ENCODE data around the gene OSBP2.
"Not testable (repeated sequence)": the region's sequence is repeated elsewhere in the genome, so short reads cannot be mapped to it uniquely, and the experiment has no call there.

Gene OSBP2

DNA sequence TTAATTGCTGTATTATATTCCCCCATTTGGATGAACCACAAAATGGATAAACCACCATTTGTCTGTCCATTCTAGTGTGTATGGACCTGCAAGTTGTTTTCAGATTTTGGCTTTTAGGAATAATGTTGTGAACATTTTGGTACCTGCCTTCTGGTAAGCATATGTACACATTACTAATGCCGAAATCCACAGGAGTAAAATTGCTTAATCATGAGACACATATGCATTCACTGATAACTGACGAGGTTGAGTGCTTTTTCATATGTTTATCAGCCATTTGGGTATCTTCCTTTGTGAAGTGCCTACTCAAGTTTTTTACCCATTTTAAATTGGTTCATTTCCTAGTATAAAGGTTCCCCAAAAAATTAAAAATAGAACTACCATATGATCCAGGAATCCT, 34.2 kb downstream of the OSBP2 start:
- Histone ChIP-seq H3K27me3 (ENCODE audit: low read depth, low read length) (peaks cover 19% of the 10 kb centered on the region), H3K36me3 (replicated peaks; ENCODE audit: low read depth, low read length) (no peaks in the 10 kb centered on the region)
- TF ChIP-seq, protein P1, sequence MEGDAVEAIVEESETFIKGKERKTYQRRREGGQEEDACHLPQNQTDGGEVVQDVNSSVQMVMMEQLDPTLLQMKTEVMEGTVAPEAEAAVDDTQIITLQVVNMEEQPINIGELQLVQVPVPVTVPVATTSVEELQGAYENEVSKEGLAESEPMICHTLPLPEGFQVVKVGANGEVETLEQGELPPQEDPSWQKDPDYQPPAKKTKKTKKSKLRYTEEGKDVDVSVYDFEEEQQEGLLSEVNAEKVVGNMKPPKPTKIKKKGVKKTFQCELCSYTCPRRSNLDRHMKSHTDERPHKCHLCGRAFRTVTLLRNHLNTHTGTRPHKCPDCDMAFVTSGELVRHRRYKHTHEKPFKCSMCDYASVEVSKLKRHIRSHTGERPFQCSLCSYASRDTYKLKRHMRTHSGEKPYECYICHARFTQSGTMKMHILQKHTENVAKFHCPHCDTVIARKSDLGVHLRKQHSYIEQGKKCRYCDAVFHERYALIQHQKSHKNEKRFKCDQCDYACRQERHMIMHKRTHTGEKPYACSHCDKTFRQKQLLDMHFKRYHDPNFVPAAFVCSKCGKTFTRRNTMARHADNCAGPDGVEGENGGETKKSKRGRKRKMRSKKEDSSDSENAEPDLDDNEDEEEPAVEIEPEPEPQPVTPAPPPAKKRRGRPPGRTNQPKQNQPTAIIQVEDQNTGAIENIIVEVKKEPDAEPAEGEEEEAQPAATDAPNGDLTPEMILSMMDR (IDR thresholded peaks at IDR 0.05; ENCODE audit: low read depth, low read length), result no peak
- TF ChIP-seq EZH2phosphoT487 (IDR thresholded peaks at IDR 0.05; ENCODE audit: low read depth), result no peak

DNA sequence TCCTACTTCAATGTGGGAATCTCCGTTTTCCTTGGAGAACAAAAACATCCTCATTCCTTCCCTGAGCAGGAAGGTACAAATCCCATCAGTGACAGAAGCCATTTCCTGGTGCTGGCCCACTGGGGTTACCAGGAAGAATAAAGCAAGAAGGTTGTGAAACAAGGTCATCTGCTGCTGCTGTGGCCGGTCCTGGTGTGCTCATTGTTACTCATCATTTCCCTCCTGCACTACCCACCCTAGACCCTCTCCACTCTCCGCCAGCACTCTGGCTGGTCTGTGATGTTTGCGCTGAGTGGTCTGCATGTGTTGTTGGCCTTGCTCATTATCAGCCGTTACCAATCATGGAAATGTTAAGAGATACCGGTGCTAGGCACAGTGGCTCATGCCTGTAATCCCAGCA, 37.0 kb downstream of the OSBP2 start:
- H3K4me3 ChIP-seq (ENCODE audit: low read length), result no peak overlapping the region
- H2AFZ ChIP-seq (ENCODE audit: low read depth, low read length), result no peak overlapping the region
- H3K27ac ChIP-seq (ENCODE audit: low read length), result no peak overlapping the region
- H3K4me1 ChIP-seq (ENCODE audit: low read length), result 0 out of 2 replicates have a peak, but pooled peaks cover 2% of the 10 kb centered on the region
- H3K9me3 ChIP-seq (ENCODE audit: insufficient read depth, low read length), result no peaks in the 10 kb centered on the region
- no peaks in the 10 kb centered on the region for H3K36me3 ChIP-seq (replicated peaks; ENCODE audit: low read depth, low read length)
- no peak overlapping the region for H3K9ac ChIP-seq (ENCODE audit: low read length)
- H4K20me1 ChIP-seq (ENCODE audit: insufficient read depth, low read length), result no peaks in the 10 kb centered on the region
- H3K79me2 ChIP-seq (ENCODE audit: low read length), result no peaks in the 10 kb centered on the region
- no peak overlapping the region for H3K4me2 ChIP-seq (ENCODE audit: low read length)
- TF ChIP-seq EZH2phosphoT487 (IDR thresholded peaks at IDR 0.05; ENCODE audit: low read depth), result no peak
- peaks cover 24% of the 10 kb centered on the region for H3K27me3 ChIP-seq (ENCODE audit: low read depth, low read length)

More for the DNA sequence above, 34.2 kb downstream of the OSBP2 start:
- Histone ChIP-seq H3K9ac (ENCODE audit: low read length) (no peak overlapping the region), H3K4me1 (ENCODE audit: low read length) (0 out of 2 replicates have a peak, but pooled peaks cover 2% of the 10 kb centered on the region), H3K4me2 (ENCODE audit: low read length) (no peak overlapping the region), H2AFZ (ENCODE audit: low read depth, low read length) (no peak overlapping the region), H3K27ac (ENCODE audit: low read length) (no peak overlapping the region), H4K20me1 (ENCODE audit: insufficient read depth, low read length) (no peaks in the 10 kb centered on the region), H3K4me3 (ENCODE audit: low read length) (no peak overlapping the region), H3K9me3 (ENCODE audit: insufficient read depth, low read length) (no peaks in the 10 kb centered on the region), H3K79me2 (ENCODE audit: low read length) (no peaks in the 10 kb centered on the region)

DNA sequence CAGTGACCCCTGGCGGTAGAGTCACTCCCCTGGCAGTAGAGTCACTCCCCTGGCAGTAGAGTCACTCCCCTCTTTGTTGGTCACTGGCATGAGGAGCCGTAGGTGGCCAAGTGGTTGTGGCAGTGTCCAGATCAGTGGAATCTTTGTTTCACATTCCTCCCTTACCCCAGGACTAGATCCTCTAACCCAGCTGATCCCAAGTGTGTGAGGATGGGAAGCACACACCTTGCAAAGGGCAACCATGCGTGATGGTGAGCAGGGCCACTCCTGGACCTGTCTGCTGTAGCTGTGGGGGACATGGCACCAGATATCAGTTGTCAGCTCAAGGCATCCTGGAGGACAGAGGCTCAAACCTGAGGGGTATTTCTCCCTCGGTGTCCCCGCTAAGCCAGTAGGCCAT, 37.8 kb downstream of the OSBP2 start:
- H4K20me1 ChIP-seq (ENCODE audit: insufficient read depth, low read length), result no peaks in the 10 kb centered on the region
- no peak overlapping the region for H3K4me3 ChIP-seq (ENCODE audit: low read length)
- TF ChIP-seq, protein P1 (IDR thresholded peaks at IDR 0.05; ENCODE audit: low read depth, low read length), result no peak
- no peak for TF ChIP-seq EZH2phosphoT487 (IDR thresholded peaks at IDR 0.05; ENCODE audit: low read depth)
- H2AFZ ChIP-seq (ENCODE audit: low read depth, low read length), result no peak overlapping the region
- H3K79me2 ChIP-seq (ENCODE audit: low read length), result no peaks in the 10 kb centered on the region
- H3K9me3 ChIP-seq (ENCODE audit: insufficient read depth, low read length), result no peaks in the 10 kb centered on the region
- H3K4me1 ChIP-seq (ENCODE audit: low read length), result 0 out of 2 replicates have a peak, but pooled peaks cover 2% of the 10 kb centered on the region
- no peak overlapping the region for H3K27ac ChIP-seq (ENCODE audit: low read length)
- no peaks in the 10 kb centered on the region for H3K36me3 ChIP-seq (replicated peaks; ENCODE audit: low read depth, low read length)
- H3K27me3 ChIP-seq (ENCODE audit: low read depth, low read length), result peaks cover 17% of the 10 kb centered on the region
- no peak overlapping the region for H3K9ac ChIP-seq (ENCODE audit: low read length)
- H3K4me2 ChIP-seq (ENCODE audit: low read length), result no peak overlapping the region

DNA sequence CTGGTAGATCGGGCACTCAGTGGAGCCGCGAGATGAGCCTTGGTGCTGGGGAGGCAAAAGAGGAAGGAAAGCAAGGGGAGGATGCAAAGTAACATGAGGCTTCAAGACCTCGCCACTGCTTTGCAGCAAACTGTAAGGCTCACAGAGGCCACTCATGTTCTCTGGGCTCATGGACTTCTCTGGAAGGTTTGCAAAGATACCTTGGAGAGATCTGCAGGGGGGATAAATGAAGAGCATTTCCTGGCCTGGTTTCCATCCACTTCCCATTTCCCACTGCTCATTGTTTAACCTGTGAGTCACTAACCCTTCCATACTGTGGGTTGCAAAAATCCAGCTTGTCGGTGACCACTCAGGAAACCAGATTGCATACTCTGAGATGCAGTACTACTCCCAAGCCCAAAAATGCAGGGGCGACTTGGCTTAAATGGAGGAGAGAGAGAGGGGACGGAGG, 38.5 kb downstream of the OSBP2 start:
- peak overlapping the region; percentile 42 for H2AFZ ChIP-seq (ENCODE audit: low read depth, low read length)
- H3K4me2 ChIP-seq (ENCODE audit: low read length), result peak overlapping the region; percentile 4; the same call in 1 of the 2 replicates
- no peaks in the 10 kb centered on the region for H3K36me3 ChIP-seq (replicated peaks; ENCODE audit: low read depth, low read length)

DNA sequence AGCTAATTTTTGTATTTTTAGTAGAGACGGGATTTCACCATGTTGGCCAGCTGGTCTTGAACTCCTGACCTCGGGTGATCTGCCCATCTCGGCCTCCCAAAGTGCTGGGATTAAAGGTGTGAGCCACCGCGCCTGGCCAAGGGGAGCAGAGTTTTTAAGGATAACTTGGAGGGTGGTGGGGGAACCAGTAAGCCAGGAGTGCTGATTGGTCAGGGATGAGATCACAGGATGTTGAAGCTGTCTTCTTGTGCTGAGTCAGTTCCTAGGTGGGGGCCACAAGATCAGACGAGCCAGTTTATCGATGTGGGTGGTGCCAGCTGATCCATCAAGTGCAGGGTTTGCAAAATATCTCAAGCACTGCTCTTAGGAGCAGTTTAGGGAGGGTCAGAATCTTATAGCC, 45.3 kb downstream of the OSBP2 start:
- H3K9me3 ChIP-seq (ENCODE audit: insufficient read depth, low read length); H4K20me1 ChIP-seq (ENCODE audit: insufficient read depth, low read length); H3K36me3 ChIP-seq (replicated peaks; ENCODE audit: low read depth, low read length); H3K79me2 ChIP-seq (ENCODE audit: low read length): not testable (repeated sequence)
- Histone ChIP-seq H3K27me3 (ENCODE audit: low read depth, low read length) (peaks cover 31% of the 10 kb centered on the region), H3K9ac (ENCODE audit: low read length) (peak overlapping the region; percentile 1; the same call in 1 of the 2 replicates), H3K4me3 (ENCODE audit: low read length) (peak overlapping the region; percentile 9; the same call in 1 of the 2 replicates), H3K4me2 (ENCODE audit: low read length) (peak overlapping the region; percentile 48), H3K27ac (ENCODE audit: low read length) (peak overlapping the region; percentile 17), H2AFZ (ENCODE audit: low read depth, low read length) (peak overlapping the region; percentile 29; the same call in 1 of the 2 replicates), H3K4me1 (ENCODE audit: low read length) (peaks cover 46% of the 10 kb centered on the region)

More for the DNA sequence above, 38.5 kb downstream of the OSBP2 start:
- 0 out of 2 replicates have a peak, but pooled peaks cover 2% of the 10 kb centered on the region for H3K4me1 ChIP-seq (ENCODE audit: low read length)
- no peaks in the 10 kb centered on the region for H4K20me1 ChIP-seq (ENCODE audit: insufficient read depth, low read length)
- H3K27ac ChIP-seq (ENCODE audit: low read length), result no peak overlapping the region
- no peaks in the 10 kb centered on the region for H3K9me3 ChIP-seq (ENCODE audit: insufficient read depth, low read length)
- no peaks in the 10 kb centered on the region for H3K79me2 ChIP-seq (ENCODE audit: low read length)
- H3K9ac ChIP-seq (ENCODE audit: low read length), result no peak overlapping the region
- H3K4me3 ChIP-seq (ENCODE audit: low read length), result no peak overlapping the region
- peaks cover 17% of the 10 kb centered on the region for H3K27me3 ChIP-seq (ENCODE audit: low read depth, low read length)
- no peak for TF ChIP-seq EZH2phosphoT487 (IDR thresholded peaks at IDR 0.05; ENCODE audit: low read depth)
- TF ChIP-seq, protein P1 (IDR thresholded peaks at IDR 0.05; ENCODE audit: low read depth, low read length), result no peak

DNA sequence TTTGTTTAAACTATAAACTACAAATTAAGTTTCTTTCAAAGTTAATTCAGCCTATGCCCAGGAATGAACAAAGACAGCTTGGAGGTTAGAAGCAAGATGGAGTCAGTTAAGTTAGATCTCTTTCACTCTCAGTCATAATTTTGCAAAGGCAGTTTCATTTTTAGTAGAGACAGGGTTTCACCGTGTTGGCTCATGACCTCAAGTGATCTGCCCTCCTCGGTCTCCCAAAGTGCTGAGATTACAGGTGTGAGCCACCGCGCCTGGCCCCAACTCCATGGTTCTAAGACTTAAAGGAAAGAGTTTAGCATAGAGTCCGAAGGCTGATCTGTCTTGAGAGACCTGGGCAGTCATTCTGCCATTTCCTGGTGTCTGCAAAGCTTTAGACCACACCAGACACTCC, 45.8 kb downstream of the OSBP2 start:
- not testable (repeated sequence) for H3K36me3 ChIP-seq (replicated peaks; ENCODE audit: low read depth, low read length); H3K9me3 ChIP-seq (ENCODE audit: insufficient read depth, low read length); H4K20me1 ChIP-seq (ENCODE audit: insufficient read depth, low read length); H3K79me2 ChIP-seq (ENCODE audit: low read length)
- peak overlapping the region; percentile 48 for H3K4me2 ChIP-seq (ENCODE audit: low read length)
- peaks cover 31% of the 10 kb centered on the region for H3K27me3 ChIP-seq (ENCODE audit: low read depth, low read length)
- peak overlapping the region; percentile 9; the same call in 1 of the 2 replicates for H3K4me3 ChIP-seq (ENCODE audit: low read length)
- H2AFZ ChIP-seq (ENCODE audit: low read depth, low read length), result peak overlapping the region; percentile 29; the same call in 1 of the 2 replicates
- peak overlapping the region; percentile 1; the same call in 1 of the 2 replicates for H3K9ac ChIP-seq (ENCODE audit: low read length)
- peak overlapping the region; percentile 17 for H3K27ac ChIP-seq (ENCODE audit: low read length)
- peaks cover 51% of the 10 kb centered on the region for H3K4me1 ChIP-seq (ENCODE audit: low read length)

Measured in OCI-LY3 (cell line).